ACHN (cell line): Measurements from ENCODE around the gene ANXA5.
A peak's percentile ranks its signal among the peaks of the same experiment; 100 is the strongest.
"Not testable (repeated sequence)": the region's sequence is repeated elsewhere in the genome, so short reads cannot be mapped to it uniquely, and the experiment has no call there.

Source experiments
- DNase-seq: peaks from one replicate; pipeline ENCODE4 v3.0.0-alpha.2; 2015
- in situ Hi-C: cut with HindIII; loops from 2 replicates; pipeline ENCODE4 v1.10.0; 2017; ENCODE audit warnings: low sequenced_read_pairs, low pct_ligation_motif_present, low pct_unique_long_range_greater_than_20kb

The ANXA5 gene

DNA sequence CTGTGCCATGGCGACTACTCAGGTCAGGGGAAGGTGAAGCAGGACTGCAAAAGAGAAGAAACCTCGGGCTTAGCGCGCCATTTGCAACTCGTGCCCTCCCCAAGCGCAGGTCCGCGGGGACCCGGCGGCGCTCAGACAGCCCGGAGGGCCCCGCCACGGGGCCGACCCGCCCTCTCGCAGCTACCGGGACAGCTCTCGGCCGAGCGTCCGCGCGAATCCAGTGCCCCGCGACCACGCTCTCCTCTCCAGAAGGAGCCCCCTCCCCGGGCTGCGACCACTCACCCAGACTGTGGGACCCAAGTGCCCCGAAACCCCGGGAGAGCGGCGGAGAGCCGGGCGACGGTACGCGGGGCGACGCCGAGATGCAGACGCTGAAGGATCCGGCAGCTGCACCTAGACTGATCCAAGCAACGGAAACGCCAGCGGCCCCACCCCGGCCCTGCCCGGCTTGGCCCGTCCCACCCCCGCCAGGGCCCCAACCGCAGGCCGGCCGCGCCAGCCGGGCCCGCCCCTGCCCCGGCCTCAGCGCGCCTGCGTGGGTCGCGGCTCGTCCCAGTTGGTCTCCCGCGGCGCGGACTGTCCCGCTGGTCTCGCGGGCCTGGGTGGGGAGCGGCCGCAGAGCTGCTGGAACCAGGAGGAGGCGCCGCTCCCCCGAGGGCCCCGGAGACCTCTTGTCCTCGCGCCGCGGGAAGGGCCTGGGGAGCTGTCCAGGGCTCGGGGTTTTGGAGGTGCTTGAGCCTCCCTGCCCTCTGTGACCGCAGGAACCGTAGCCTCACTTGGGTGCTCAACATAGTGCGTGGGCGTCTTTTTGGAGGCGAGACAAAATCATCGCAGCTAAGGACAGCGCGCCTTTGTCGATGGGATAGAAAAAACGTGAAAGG lies at the start of gene ANXA5:
Gene ANXA5, minus strand, starts transcription at position 400 of the 881 bp plus-strand sequence. Its CDS starts 391 bp downstream, at position 9.
- DNase-seq: peak; percentile 91
- in situ Hi-C loops: no loop called here

DNA sequence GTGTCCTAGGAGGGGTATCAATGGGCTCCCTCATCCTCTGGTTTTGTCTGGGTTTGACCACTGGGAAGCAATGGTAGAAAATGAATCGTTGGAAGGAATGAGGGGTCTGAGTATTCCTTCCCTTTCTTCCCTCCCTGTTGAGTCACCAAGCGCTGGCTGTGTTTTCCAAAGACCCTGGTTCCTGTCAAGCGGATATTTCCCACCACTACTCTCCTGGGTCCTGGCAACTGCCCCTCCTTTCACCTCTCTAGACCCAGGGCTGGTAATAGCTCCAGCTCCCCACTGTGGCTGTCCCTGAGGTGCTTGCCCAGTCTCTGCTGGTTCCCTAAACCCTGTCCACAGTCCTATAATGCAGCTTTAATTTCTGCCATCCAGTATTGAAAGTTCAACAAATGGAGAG lies 46.0 kb upstream of the ANXA5 start:
- in situ Hi-C loops: no loop called here
- no peak for DNase-seq

DNA sequence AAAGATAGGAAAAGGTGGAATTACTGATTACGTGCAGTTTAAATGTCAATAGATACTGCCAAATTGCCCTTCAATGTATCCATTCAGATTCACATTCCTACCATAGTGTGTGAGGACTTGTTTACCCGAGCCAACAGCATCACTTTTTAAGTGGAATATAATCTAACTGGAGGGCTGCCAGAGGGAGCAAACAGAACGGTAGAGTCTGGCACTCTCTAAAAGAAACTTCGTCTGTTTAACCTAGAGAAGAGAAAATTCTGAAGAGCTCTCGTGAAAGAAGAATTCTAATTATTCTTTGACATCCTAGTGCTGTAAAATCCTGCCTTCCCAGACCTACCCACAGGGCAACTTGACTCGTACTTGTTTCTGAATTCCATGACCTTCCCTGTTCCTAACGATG lies 45.0 kb upstream of the ANXA5 start:
- DNase-seq: no peak
- in situ Hi-C loops: no loop called here

DNA sequence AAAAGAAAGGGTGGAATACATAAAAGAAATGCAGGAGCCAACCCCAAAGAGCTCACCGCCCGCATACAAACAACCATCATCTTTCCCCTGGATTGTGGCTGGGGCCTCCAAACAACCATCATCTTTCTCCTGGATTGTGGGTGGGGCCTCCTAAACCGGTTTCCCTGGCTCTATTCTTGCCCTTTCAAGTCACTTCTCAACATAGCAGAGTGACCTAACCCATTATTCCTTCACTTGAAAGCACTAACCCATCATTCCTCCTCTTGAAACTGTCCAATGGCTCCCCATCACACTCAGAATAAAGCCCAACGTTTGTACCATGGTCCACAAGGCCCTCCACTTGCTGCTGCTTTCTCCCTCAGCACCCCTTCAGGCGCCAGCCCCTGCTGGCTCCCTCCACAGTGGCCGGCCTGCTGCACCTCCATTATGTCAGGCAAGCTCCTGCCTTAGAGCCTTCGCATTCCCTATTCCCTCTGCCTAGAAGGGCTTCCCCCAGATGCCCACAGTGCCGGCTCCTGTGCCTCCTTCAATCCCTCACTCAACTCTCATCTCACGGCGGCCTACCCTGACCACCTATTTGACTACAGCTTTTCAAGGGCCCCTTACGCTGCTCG lies 44.1 kb upstream of the ANXA5 start:
- in situ Hi-C loops: no loop called here

DNA sequence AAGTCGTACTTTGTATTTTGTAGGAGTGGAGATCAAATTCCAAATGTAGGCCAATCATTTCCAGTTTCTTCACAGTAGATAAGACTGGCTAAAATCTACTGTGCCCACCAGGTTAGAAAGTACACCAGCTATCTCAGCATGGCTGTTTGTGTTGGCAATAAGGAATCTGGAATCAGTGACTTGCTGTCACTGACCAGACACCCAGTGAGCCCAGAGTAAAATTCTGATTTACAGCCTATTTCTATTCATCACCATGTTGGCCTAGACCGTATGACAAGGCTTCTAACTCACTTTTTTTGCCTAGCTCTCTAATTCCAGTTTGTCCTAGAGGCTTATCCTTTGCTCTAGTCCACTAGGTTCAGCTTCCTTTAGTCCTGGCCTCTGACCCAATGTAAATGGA lies 42.8 kb upstream of the ANXA5 start:
- no peak for DNase-seq
- in situ Hi-C loops: no loop called here

More for the DNA sequence above, 44.1 kb upstream of the ANXA5 start:
- DNase-seq: no peak

DNA sequence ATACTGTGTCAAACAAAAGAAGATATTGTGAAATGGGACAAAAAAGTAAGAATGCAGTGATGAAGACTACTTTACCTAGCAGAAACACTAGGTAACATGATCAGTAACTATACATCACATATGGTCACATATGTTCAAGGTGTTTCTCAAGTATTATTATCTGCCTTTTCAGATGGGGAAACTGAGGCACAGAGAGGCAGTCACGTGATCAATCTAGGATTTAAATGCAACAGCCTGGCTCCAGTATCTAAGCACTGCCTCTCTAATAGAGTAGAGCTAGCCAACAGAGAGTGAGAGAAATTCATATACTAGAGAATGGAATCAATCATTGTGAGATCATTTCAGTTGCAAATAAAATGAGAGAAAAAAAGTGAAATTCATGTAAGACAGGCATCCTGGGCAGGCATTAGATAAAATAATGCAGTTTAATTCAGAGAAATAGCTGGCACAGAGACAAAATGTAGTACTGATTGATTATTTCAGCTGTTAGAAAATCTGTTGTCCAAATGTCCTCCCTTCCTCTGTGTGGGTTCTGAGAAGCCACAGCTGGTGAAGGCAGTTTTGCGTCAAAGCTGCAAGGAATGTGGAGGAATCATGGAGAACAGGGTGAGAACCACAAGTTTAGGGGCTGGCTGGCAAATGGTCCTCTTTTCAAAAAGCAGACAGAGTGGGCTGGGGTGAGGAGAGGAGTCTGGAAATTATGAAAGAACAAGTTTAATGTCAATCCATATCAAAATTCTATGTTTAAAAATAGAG lies 42.2 kb upstream of the ANXA5 start:
- DNase-seq: no peak
- in situ Hi-C loops: no loop called here

DNA sequence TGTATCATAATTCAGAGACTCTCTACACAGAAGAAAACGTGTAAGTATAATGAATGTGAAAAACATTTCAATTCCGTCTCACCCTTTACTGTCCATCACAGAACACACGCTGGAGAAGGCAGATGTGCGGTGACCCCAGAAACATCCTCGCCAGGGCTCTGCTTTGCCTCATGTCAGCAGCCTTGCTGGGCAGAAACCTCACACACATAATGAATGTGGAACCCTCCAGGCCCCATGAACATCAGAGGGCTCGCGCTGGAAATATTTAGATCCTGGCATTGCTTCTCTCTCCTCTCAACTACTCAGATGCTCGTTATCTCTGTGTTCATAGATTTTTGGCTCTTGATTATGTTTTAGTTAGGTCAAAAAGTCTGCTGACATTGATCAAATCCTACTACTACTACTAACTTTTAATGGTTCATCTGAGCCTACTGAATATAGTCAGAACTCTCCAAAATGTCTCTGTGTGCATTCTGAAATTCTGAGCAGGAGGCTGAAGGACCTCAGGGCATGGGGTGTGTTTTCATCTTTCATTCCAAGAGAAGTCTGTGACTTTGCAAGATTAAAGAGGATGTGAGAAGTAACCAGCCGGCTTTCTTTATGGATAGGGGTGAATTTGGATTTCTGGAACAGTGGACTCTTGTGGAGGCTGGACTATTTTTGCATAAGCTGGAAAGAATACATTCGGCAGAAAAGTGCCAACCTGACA lies 41.2 kb upstream of the ANXA5 start:
- in situ Hi-C loops: no loop called here
- DNase-seq: no peak

DNA sequence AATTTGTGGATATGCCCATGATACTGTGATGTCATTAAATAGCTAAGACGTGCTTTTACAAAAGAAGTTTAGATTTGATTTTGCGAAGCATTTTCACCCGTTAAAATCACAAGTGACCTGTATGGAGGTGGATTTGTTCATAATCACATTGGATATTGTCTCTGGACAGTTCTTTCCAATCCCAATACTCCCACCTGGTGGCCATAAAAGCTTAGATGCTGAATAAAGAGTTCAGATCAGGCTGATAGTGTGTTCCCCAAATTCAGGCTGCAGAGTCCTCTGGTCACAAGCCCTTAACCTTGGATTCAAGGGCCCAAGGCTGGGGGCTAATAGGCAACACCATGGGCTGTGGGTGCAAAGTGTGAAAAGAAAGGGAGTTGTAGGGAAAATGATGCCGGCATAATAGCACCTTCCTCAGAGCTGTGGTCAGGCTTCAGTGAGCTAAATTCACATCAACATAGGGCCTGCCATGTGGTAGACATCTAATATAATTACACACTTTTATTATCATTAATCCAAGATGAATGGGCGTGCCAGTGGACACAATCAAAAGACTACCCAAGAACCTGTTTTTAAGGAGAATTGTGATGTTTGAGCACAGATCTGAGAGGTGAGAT lies 40.1 kb upstream of the ANXA5 start:
- peak; percentile 73 for DNase-seq
- in situ Hi-C loops: no loop called here

DNA sequence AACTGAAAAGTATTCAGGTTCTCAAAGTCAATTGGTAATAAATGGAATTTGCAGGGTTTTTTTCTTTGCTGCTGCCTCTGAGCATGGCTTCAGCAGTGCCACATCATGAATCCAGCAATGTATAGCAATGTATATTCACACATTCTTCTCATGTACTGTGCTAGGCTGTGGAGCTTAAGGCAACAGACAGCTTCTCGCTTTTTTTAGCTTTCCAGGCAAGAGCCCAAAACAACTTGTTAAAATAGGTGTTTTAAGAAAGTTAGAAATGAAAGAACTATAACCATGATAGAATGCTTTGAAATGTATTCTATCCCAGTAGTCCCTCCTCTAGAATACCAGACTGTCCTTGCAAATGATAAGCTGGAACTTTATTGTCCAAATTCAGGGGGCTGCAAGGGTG lies 37.8 kb upstream of the ANXA5 start:
- in situ Hi-C loops: no loop called here
- DNase-seq: no peak

DNA sequence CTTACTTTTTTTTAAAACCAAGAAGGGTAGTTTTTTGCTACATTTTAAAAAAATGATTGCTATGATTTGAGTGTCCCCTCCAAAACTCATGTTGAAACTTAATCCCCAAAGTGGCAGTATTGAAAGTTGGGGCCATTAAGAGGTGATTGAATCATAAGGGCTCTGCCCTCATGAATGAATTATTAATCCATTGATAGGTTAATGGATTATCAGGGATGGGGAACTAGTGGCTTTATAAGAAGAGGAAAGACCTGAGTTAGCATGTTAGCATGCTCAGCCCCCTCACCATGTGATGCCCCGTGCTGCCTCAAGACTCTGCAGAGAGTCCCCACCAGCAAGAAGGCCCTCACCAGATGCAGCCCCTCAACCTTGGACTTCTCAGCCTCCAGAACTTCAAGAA lies 37.2 kb upstream of the ANXA5 start:
- in situ Hi-C loops: no loop called here
- DNase-seq: peak; percentile 16

DNA sequence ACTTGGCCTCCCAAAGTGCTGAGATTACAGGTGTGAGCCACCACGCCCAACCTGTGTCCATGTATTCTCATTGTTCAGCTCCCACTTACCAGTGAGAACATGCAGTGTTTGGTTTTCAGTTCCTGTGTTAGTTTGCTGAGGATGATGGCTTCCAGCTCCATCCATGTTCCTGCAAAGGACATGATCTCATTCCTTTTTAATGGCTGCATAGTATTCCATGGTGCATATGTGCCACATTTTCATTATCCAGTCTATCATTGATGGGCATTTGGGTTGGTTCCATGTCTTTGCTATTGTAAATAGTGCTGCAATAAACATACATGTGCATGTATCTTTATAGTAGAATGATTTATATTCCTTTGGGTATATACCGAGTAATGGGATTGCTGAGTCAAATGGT lies 33.0 kb upstream of the ANXA5 start:
- DNase-seq, in situ Hi-C loops: not testable (repeated sequence)

DNA sequence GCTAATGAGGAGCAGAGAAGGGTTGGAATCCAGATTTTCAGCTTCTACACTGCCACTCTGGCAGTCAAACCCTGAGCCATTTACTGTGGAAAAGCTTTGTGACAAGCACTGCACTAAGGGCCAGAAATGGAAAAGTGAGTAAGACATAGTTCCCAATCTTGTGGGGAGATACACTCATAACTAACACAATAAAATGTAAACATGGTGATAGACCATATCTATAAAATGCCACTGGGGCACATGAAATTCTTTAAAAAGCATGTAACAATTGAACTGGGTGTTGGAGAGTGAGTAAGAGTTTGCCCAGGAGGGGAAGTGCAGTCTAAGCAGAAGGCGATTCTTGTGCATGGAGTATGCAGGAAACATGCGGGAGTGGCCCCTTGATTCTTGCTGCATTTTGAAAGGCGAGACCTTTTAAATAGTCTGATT lies 32.0 kb upstream of the ANXA5 start:
- peak; percentile 20 for DNase-seq
- in situ Hi-C loops: no loop called here

DNA sequence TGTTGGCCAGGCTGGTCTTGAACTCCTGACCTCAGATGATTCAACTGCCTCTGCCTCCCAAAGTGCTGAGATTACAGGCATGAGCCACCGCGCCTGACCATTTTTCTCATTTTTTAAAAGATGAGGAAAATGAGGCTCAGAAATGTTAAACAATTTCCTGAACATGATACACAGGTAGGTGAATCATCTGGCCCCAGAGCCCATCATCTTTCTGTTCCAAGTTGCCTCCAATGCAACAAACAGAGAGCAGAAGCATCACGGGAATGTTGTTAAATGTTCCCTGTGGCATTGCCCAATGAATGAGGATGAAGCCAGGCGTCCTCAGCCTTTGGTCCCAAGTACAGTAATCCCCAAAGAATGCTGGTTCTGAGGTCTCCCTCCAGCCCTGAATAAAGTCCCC lies 31.3 kb upstream of the ANXA5 start:
- peak; percentile 30 for DNase-seq
- in situ Hi-C loops: no loop called here

DNA sequence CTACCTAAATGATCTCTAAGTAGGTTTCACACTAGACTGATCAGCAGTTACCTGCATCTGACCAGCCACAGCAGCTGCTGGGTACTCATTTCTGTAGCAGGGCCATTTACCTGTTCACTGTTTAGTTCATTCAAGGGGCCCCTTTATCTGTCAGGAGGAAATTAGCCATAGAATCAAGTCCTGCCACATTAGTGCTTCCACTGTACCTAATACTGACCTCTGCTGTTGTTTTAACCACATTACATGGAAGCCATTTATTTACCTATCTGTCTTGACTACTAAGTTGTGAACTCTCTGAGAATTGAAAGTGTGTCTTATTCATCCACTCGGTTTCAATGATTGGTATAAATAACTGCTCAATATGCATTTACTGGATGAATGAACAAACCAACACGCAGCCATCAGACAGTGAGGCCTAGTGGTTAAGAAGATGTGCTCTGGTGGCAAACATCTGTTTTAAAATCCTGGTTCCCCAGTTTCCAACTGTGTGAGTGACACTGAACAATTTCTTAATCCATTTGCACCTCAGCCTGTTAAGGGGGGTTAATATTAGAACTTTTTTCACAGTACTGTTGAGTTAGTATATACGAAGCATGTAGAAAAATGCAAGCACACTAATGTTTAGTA lies 30.0 kb upstream of the ANXA5 start:
- DNase-seq: peak; percentile 74
- in situ Hi-C loops: no loop called here

DNA sequence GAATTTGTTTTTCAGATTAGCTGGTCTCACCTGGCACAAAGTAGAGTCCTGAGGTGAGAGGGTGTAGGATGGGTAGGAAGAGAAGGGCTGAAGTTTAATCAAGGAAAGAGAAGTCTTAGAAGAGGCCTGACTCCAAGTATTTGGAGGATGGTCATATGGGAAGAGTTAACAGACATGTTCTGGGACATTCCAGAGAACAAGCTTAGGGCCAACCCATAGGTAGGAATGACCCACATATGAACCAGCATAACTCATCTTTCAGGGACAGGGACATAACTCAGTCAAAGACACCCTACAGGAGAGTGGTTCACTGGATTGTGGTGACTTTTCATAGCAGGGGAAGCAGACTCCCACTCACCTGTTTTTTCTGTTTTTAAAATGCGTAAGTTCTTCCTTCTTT lies 27.9 kb upstream of the ANXA5 start:
- in situ Hi-C loops: no loop called here

DNA sequence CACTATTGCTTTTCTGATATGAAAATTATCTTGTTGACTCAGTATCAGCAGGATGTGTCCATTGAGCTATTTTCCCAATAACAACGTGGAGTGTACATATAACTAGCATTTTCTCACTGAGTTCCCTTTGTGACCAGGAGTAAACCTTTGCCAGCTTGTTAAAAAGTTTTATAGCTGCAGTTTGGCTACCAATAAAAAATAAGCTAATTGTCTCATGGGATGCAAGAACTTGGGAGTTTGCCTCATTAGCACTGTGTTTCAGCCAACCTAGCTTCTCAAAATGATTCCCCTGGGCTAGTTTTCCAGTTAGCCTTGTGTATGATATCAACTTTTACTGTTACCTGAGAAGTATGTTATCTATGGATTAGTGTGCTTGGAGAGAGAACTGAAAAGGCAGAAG lies 24.9 kb upstream of the ANXA5 start:
- no peak for DNase-seq
- in situ Hi-C loops: no loop called here

More for the DNA sequence above, 27.9 kb upstream of the ANXA5 start:
- no peak for DNase-seq

DNA sequence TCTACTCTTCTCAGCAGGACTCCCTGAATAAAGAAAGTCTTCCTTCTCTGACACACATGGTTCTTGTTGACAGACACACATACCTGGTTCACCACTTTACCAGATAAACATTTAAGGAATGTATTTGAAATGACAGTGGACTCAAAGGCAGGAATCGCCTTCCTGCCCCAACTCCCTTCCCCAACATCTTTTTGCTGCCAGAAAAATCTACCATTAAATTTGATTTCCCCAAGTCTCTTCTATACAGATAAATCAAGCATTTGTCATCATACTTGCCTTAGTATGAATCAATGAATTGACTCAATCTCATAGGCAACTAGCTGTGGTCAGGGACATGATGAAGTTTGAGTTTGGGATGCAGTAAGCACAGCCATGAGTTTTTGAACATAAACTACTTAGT lies 23.3 kb upstream of the ANXA5 start:
- in situ Hi-C loops: no loop called here

DNA sequence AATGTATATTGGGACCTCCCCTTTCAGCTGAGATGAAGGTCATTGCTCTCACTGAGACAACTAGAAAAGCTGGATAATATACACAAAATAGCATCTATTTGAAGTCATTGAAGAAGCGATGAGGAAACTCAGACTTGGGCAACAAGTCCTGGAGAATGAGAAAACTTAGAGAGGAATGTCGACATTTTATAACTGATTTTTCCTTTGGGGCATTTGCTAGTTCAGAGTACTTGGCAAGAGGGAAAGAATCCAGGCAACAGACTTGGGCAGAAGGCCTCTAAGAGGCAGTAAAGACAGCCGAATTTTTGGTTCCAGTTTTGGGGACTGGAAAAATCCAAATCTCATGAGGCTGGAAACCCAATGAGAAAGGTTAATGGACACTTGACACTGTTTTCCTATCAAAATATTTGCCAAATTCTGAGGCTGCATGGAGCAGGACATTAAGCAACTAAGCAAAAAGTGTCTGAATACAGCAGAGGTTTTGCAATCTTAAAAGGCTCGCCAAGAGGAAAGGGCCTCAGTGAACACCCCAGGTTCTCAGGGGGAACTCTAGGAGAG lies 21.0 kb upstream of the ANXA5 start:
- in situ Hi-C loops: no loop called here
- DNase-seq: no peak

More for the DNA sequence above, 23.3 kb upstream of the ANXA5 start:
- DNase-seq: no peak
